Fibroblast of lung (primary cell): ENCODE results near the gene PLXNA2. TPM values are rescaled to one million over a fixed set of nuclear protein-coding genes. Genes with fewer than 3 reads are reported as not detected.

Source experiments
- DNase-seq, 2 donors: peaks; one replicate each; pipeline versions ENCODE4 v3.0.0 to v3.0.0-alpha.2; 2010; ENCODE audit warnings: low read depth in 2 of 2
- H2AFZ ChIP-seq: 2 replicates; pipeline ENCODE4 v1.5.1; 2012; ENCODE audit warnings: low read length, control low read depth, inconsistent platforms
- H3K27ac ChIP-seq: 2 replicates; pipeline ENCODE4 v1.5.1; 2011; ENCODE audit warnings: low read length, control low read depth; ENCODE audit not compliant: insufficient read depth
- H3K27me3 ChIP-seq: 2 replicates; pipeline ENCODE4 v1.5.1; 2011; ENCODE audit warnings: mild to moderate bottlenecking, low read length; ENCODE audit not compliant: control insufficient read depth, insufficient read depth
- H3K36me3 ChIP-seq: 2 replicates; pipeline ENCODE4 v1.5.1; 2011; ENCODE audit warnings: low read length; ENCODE audit not compliant: control insufficient read depth, insufficient read depth
- H3K4me1 ChIP-seq: 2 replicates; pipeline ENCODE4 v1.5.1; 2011; ENCODE audit warnings: low read length; ENCODE audit not compliant: control insufficient read depth, insufficient read depth; ENCODE audit errors: extremely low read depth
- H3K4me2 ChIP-seq: 2 replicates; pipeline ENCODE4 v1.5.1; 2011; ENCODE audit warnings: low read length, control low read depth; ENCODE audit not compliant: insufficient read depth; ENCODE audit errors: extremely low read depth
- H3K4me3 ChIP-seq, 4 experiments: fragments of 200-600 bp in 1 of 4; sonication (generic) in 1 of 4; replicated peaks in 1 of 4; 2 replicates each; pipeline ENCODE4 v1.5.1; 2011 to 2016; ENCODE audit warnings: low read length in 4 of 4, low read depth in 3 of 4, mild to moderate bottlenecking in 3 of 4, control low read depth in 2 of 4, inconsistent platforms in 1 of 4, mixed read lengths in 1 of 4; ENCODE audit not compliant: insufficient read depth in 1 of 4; ENCODE audit errors: control extremely low read depth in 1 of 4
- H3K79me2 ChIP-seq: 2 replicates; pipeline ENCODE4 v1.5.1; 2012; ENCODE audit warnings: mild to moderate bottlenecking, low read length, inconsistent platforms; ENCODE audit not compliant: control insufficient read depth, insufficient read depth
- H3K9ac ChIP-seq: 2 replicates; pipeline ENCODE4 v1.5.1; 2011; ENCODE audit warnings: mild to moderate bottlenecking, low read length, control low read depth; ENCODE audit not compliant: insufficient read depth
- H3K9me3 ChIP-seq: 2 replicates; pipeline ENCODE4 v1.5.1; 2012; ENCODE audit warnings: low read depth, low read length; ENCODE audit not compliant: control insufficient read depth, insufficient read depth
- H4K20me1 ChIP-seq: 2 replicates; pipeline ENCODE4 v1.5.1; 2011; ENCODE audit warnings: low read length; ENCODE audit not compliant: control insufficient read depth, insufficient read depth; ENCODE audit errors: extremely low read depth
- CTCF ChIP-seq, 2 donors: IDR thresholded peaks in 1 of 2; conservative IDR thresholded peaks in 1 of 2; 1 replicate in 1 of 2; 2 replicates in 1 of 2; pipeline ENCODE4 v1.5.1; 2011 to 2012; ENCODE audit warnings: low read length in 2 of 2, control low read depth in 1 of 2, inconsistent platforms in 1 of 2, low read depth in 1 of 2, mild to moderate bottlenecking in 1 of 2
- EZH2 ChIP-seq: IDR thresholded peaks from 2 replicates; pipeline ENCODE4 v1.5.1; 2012; ENCODE audit warnings: low read length, control low read depth, mild to moderate bottlenecking; ENCODE audit errors: missing control alignments
- polyA plus RNA-seq, 2 donors: library from polyadenylated mRNA; depleted of rRNA in 1 of 2; stranded (reverse) in 1 of 2; unstranded in 1 of 2; fragments of >200 nt; gene quantifications; 2 replicates each; pipeline ENCODE4 v1.2.1, GENCODE V29; 2011 to 2012; ENCODE audit warnings: missing spikeins in 1 of 2
- total RNA-seq: library from RNA; depleted of rRNA; stranded (reverse); fragments of >200 nt; gene quantifications from 2 replicates; pipeline ENCODE4 v1.2.1, GENCODE V29; 2014

Gene PLXNA2
- total and polyA plus RNA-seq, 2 donors (not counting 1 experiment from before 2014, with no cell fraction given) = 0.43 to 2.0 TPM

- no peak overlapping the region for H3K4me3 ChIP-seq
- H3K27ac ChIP-seq = no peak overlapping the region
- TF ChIP-seq EZH2 = no peak
- TF ChIP-seq CTCF (conservative IDR thresholded peaks at IDR 0.05 in 1 of 2, IDR thresholded peaks at IDR 0.05 in 1 of 2; ENCODE audit: low read depth in 1 of 2, low read length in 2 of 2) = no peak
- H3K4me1 ChIP-seq = no peaks in the 10 kb centered on the region
- no peak overlapping the region for H3K9ac ChIP-seq
- H4K20me1 ChIP-seq = no peaks in the 10 kb centered on the region
- H2AFZ ChIP-seq = no peak overlapping the region
- H3K9me3 ChIP-seq = no peaks in the 10 kb centered on the region
- H3K79me2 ChIP-seq = no peaks in the 10 kb centered on the region
- no peak for DNase-seq
- no peaks in the 10 kb centered on the region for H3K27me3 ChIP-seq
- no peaks in the 10 kb centered on the region for H3K36me3 ChIP-seq
- no peak overlapping the region for H3K4me2 ChIP-seq
Measured at GRCh38 chr1:208280681-208281450, 36.7 kb upstream of the PLXNA2 start.

GRCh38 chr1:208279826-208280588, 35.8 kb upstream of the PLXNA2 start:
- Histone ChIP-seq H2AFZ (no peak overlapping the region), H3K9me3 (no peaks in the 10 kb centered on the region), H3K27me3 (no peaks in the 10 kb centered on the region)

More at GRCh38 chr1:208279826-208280588, 35.8 kb upstream of the PLXNA2 start:
- Histone ChIP-seq H3K4me1 (no peaks in the 10 kb centered on the region), H4K20me1 (no peaks in the 10 kb centered on the region), H3K4me2 (no peak overlapping the region), H3K9ac (no peak overlapping the region), H3K27ac (no peak overlapping the region), H3K79me2 (no peaks in the 10 kb centered on the region), H3K4me3 (no peak overlapping the region), H3K36me3 (no peaks in the 10 kb centered on the region)
- TF ChIP-seq EZH2 (no peak), CTCF (conservative IDR thresholded peaks at IDR 0.05 in 1 of 2, IDR thresholded peaks at IDR 0.05 in 1 of 2; ENCODE audit: low read depth in 1 of 2, low read length in 2 of 2) (no peak)
- no peak for DNase-seq
